Peyer's patch (tissue), 4 donors: ENCODE measurements around the gene CELF4. TPM values are rescaled to one million over a fixed set of nuclear protein-coding genes. Genes with fewer than 3 reads are reported as not detected.

ENCODE experiments used
- DNase-seq, 3 donors: peaks; one replicate each; pipeline ENCODE4 v3.0.0-alpha.2; 2017 to 2019
- H3K27ac ChIP-seq, 4 donors: fragments of 200-600 bp; sonication (generic); one replicate each; pipeline ENCODE4 v1.5.1; 2016 to 2019
- H3K27me3 ChIP-seq, 2 donors: fragments of 200-600 bp; sonication (generic); one replicate each; pipeline ENCODE4 v1.5.1; 2019
- H3K36me3 ChIP-seq, 3 donors: fragments of 200-600 bp; sonication (generic); one replicate each; pipeline ENCODE4 v1.5.1; 2016 to 2019
- H3K4me1 ChIP-seq, 4 donors: fragments of 200-600 bp; sonication (generic); one replicate each; pipeline ENCODE4 v1.5.1; 2016 to 2019
- H3K4me3 ChIP-seq, 4 donors: fragments of 200-600 bp; sonication (generic); 1 replicate in 3 of 4; 2 replicates in 1 of 4; pipeline ENCODE4 v1.5.1; 2016 to 2019; ENCODE audit warnings: mild to moderate bottlenecking in 1 of 4
- H3K9me3 ChIP-seq, 4 donors: fragments of 200-600 bp; sonication (generic); one replicate each; pipeline ENCODE4 v1.5.1; 2016 to 2019; ENCODE audit warnings: mild to moderate bottlenecking in 1 of 4
- POLR2A ChIP-seq, 2 donors: fragments of 450-650 bp; IDR thresholded peaks; one replicate each; pipeline ENCODE4 v1.5.1; 2017; ENCODE audit warnings: antibody characterized with exemption in 2 of 2, mild to moderate bottlenecking in 2 of 2, moderate library complexity in 2 of 2
- total RNA-seq, 4 donors: library from RNA; depleted of rRNA; stranded (reverse); fragments of >200 nt; gene quantifications; one replicate each; pipeline ENCODE4 v1.1.0, GENCODE V29; 2016
- TF ChIP-seq, protein P1 (sequence below), 6 experiments: fragments of 450-650 bp in 4 of 6; fragments of 200-600 bp in 2 of 6; sonication (generic) in 1 of 6; IDR thresholded peaks; one replicate each; pipeline ENCODE4 v1.5.1; 2017 to 2019; ENCODE audit warnings: antibody characterized with exemption in 6 of 6, mild to moderate bottlenecking in 3 of 6, moderate library complexity in 1 of 6

Gene CELF4
- total RNA-seq, 4 donors from 2014 or later = 0.35 to 4.8 TPM; not detected in 2

DNA sequence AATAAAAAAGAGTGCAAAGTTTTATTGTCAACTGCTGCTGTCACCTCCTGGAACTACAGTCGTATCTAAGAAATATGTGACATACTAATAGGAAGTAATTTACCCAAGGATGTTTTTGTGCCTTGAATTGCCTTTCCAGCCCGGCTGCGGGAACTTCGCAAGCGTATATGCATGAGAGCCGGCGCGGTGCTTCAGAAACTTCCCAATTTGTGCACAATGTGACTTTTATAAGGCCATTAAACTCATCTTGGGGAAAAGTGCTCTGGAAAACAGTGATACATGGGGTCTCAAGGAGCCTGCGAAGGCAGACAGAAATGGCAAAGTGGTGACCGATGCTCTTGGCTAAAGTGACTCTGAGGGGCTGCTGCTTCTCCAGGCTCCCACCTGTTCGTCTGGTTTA is 41.7 kb upstream of the CELF4 start:
- no peaks in the 10 kb centered on the region for H3K4me1 ChIP-seq
- no peak for TF ChIP-seq POLR2A (IDR thresholded peaks at IDR 0.05)
- TF ChIP-seq, protein P1, sequence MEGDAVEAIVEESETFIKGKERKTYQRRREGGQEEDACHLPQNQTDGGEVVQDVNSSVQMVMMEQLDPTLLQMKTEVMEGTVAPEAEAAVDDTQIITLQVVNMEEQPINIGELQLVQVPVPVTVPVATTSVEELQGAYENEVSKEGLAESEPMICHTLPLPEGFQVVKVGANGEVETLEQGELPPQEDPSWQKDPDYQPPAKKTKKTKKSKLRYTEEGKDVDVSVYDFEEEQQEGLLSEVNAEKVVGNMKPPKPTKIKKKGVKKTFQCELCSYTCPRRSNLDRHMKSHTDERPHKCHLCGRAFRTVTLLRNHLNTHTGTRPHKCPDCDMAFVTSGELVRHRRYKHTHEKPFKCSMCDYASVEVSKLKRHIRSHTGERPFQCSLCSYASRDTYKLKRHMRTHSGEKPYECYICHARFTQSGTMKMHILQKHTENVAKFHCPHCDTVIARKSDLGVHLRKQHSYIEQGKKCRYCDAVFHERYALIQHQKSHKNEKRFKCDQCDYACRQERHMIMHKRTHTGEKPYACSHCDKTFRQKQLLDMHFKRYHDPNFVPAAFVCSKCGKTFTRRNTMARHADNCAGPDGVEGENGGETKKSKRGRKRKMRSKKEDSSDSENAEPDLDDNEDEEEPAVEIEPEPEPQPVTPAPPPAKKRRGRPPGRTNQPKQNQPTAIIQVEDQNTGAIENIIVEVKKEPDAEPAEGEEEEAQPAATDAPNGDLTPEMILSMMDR (IDR thresholded peaks at IDR 0.05) = no peak
- no peaks in the 10 kb centered on the region for H3K9me3 ChIP-seq
- H3K27ac ChIP-seq = no peak overlapping the region
- no peak overlapping the region for H3K4me3 ChIP-seq
- H3K27me3 ChIP-seq = no peaks in the 10 kb centered on the region
- no peaks in the 10 kb centered on the region for H3K36me3 ChIP-seq
- DNase-seq = no peak

DNA sequence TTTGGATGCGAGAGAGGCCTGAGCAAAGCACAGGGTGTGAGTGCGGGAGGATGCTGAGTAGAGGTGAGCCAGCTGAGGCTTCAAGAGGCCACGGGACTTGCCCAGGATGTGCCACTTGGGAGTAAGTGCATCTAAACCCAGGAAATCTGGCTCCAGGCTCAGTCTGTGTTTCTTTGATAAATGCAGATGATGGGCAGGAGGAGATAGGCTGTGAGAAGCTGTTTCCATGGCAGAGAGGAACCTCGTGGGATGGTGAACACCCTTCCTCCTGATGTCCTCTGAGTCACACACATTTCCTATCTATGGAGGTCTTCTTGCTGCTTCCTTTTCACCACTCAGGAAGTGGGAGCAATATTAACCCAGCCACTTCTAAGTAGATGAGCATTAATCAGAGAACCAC is 38.4 kb upstream of the CELF4 start:
- no peaks in the 10 kb centered on the region for H3K36me3 ChIP-seq
- H3K4me1 ChIP-seq = no peaks in the 10 kb centered on the region
- H3K27me3 ChIP-seq = no peaks in the 10 kb centered on the region
- no peaks in the 10 kb centered on the region for H3K9me3 ChIP-seq
- H3K4me3 ChIP-seq = no peak overlapping the region
- DNase-seq = no peak
- no peak overlapping the region for H3K27ac ChIP-seq
- TF ChIP-seq POLR2A (IDR thresholded peaks at IDR 0.05) = no peak
- TF ChIP-seq, protein P1 (IDR thresholded peaks at IDR 0.05) = no peak

DNA sequence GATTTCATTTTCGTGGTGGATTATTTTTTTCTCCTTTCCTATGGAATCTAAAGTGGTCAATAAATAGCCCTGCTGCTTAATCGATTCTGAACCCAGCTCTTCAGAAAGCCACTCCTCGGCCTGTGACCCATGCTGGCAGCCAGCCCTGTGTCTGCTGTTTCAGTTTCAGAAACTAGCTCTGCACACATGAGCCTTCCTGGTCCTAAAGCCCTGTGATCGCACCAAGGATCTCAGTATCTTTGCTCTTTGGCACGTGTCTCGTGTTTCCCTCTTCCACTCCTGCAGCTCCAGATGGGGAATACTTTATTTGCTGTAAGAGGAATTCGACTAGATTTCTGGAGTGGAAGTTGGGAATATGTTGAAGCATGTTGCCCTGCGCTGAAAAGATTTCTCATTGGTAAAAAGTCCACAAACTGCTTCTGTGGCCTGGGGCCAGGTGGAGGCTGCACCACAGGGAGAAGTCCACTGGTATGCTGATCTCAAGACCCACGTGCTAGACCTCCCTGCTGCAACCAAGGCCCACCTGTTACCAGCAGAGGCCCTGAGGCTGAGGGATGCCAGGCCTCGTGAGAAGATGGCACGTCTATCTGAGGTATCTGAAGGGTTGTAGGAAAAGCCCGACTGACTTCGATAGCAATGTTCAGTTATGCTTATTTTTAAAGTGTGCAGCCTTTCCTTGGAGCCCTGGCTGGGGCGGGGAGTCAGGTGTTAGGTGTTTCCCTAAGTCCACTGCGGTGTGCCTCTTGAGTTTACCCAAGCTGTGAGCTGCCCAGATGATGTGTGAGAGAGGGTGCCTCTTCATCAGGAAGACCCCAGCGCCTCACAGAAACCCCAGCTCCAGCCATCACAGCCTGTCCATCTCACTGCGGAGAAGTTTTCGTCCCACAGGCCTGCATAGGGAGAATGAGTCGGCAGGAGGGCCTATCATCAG is 33.6 kb upstream of the CELF4 start:
- TF ChIP-seq POLR2A (IDR thresholded peaks at IDR 0.05) = no peak
- TF ChIP-seq, protein P1 (IDR thresholded peaks at IDR 0.05) = no peak
- Histone ChIP-seq H3K27ac (no peak overlapping the region), H3K27me3 (no peaks in the 10 kb centered on the region), H3K4me3 (no peak overlapping the region), H3K36me3 (no peaks in the 10 kb centered on the region), H3K4me1 (no peaks in the 10 kb centered on the region), H3K9me3 (no peaks in the 10 kb centered on the region)
- no peak for DNase-seq

DNA sequence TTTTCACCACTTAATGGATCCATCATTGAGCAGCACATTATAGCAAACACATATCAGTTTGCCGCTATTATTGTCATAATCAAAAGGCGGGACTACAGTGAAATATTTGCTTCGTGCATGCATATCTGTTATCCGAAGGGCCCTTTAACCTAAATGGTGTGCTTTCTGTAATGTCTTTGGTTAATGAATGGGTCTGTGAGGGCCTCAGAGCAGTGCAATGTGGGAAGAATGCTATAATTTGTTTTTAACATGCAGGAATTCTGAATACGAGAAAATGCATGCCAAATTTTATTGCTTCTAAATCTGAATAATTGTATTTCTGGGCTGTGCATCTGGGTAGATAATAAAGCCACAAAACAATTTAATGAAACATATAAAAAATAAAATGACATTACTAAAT is 32.8 kb upstream of the CELF4 start:
- no peak overlapping the region for H3K4me3 ChIP-seq
- H3K27me3 ChIP-seq = no peaks in the 10 kb centered on the region

DNA sequence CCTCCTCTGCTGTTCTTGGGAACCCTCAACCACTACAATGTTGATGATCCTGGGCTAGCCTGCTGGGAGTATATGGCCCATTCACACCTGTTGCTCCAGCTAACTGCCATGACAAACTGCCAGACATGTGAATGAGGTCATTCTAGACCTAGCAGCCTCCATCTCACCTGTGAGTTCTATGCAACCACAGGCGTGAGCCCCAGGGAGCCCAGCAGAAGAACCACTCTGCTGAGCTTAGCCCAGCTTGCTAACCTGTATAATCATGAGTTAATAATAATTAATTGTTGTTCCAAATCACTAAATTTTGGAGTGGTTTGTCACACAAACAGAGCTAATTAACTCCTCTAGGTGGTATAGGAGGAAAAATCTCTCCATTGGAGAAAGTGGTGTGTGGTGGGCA is 24.7 kb upstream of the CELF4 start:
- Histone ChIP-seq H3K36me3 (no peaks in the 10 kb centered on the region), H3K9me3 (no peaks in the 10 kb centered on the region), H3K27ac (no peak overlapping the region), H3K4me1 (no peaks in the 10 kb centered on the region), H3K4me3 (no peak overlapping the region), H3K27me3 (no peaks in the 10 kb centered on the region)
- DNase-seq = no peak
- TF ChIP-seq POLR2A (IDR thresholded peaks at IDR 0.05) = no peak
- TF ChIP-seq, protein P1 (IDR thresholded peaks at IDR 0.05) = no peak

More for the DNA sequence above, 32.8 kb upstream of the CELF4 start:
- Histone ChIP-seq H3K36me3 (no peaks in the 10 kb centered on the region), H3K27ac (no peak overlapping the region), H3K9me3 (no peaks in the 10 kb centered on the region), H3K4me1 (no peaks in the 10 kb centered on the region)
- DNase-seq = no peak
- no peak for TF ChIP-seq POLR2A (IDR thresholded peaks at IDR 0.05)
- TF ChIP-seq, protein P1 (IDR thresholded peaks at IDR 0.05) = no peak
